Upper lobe of left lung (tissue), 4 donors: ENCODE data around the gene NUDT8.

Source experiments
- POLR2A ChIP-seq, 4 donors: fragments of 450-650 bp; IDR thresholded peaks; one replicate each; pipeline ENCODE4 v1.5.1; 2016 to 2017; ENCODE audit warnings: antibody characterized with exemption in 4 of 4, mild to moderate bottlenecking in 2 of 4
- POLR2AphosphoS5 ChIP-seq, 2 donors: sonication (generic); formaldehyde crosslinking; IDR thresholded peaks; one replicate each; pipeline ENCODE4 v1.5.1; 2017; ENCODE audit warnings: antibody characterized with exemption in 2 of 2
- TF ChIP-seq, protein P1 (sequence below), 6 experiments: fragments of 450-650 bp in 4 of 6; fragments of 200-600 bp in 2 of 6; sonication (generic) in 2 of 6; IDR thresholded peaks; one replicate each; pipeline ENCODE4 v1.5.1; 2016 to 2019; ENCODE audit warnings: antibody characterized with exemption in 6 of 6

DNA sequence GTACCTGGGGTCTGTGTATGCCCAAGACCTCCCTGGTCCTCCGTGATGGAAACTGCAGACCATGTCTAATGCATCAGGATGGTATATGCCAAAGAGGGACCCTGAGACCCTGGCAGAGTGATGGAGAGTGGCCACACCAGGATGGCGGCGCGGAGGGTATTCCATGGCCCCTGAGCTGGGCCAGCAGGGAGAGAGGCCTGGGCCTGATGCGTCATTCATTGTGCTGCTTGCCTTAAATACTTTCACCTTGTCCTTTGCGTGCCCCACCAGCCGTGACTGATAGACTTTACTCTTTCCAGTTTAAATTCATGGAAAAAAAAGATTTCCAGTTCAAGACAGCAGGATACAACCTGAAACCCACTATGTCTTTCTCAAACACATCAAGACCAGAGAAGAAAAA is 28.6 kb downstream of the NUDT8 start:
- TF ChIP-seq, protein P1, sequence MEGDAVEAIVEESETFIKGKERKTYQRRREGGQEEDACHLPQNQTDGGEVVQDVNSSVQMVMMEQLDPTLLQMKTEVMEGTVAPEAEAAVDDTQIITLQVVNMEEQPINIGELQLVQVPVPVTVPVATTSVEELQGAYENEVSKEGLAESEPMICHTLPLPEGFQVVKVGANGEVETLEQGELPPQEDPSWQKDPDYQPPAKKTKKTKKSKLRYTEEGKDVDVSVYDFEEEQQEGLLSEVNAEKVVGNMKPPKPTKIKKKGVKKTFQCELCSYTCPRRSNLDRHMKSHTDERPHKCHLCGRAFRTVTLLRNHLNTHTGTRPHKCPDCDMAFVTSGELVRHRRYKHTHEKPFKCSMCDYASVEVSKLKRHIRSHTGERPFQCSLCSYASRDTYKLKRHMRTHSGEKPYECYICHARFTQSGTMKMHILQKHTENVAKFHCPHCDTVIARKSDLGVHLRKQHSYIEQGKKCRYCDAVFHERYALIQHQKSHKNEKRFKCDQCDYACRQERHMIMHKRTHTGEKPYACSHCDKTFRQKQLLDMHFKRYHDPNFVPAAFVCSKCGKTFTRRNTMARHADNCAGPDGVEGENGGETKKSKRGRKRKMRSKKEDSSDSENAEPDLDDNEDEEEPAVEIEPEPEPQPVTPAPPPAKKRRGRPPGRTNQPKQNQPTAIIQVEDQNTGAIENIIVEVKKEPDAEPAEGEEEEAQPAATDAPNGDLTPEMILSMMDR (IDR thresholded peaks at IDR 0.05), result no peak
- no peak for TF ChIP-seq POLR2AphosphoS5 (IDR thresholded peaks at IDR 0.05)
- TF ChIP-seq POLR2A (IDR thresholded peaks at IDR 0.05), result no peak
